Muscle layer of duodenum (tissue), 2 donors: ENCODE data around the gene TMPRSS11A.

Experiments
- H3K27ac ChIP-seq: one replicate; pipeline ENCODE4 v1.7.0; 2013; ENCODE audit warnings: mild to moderate bottlenecking, low read length
- H3K27me3 ChIP-seq: one replicate; pipeline ENCODE4 v1.7.0; 2013; ENCODE audit warnings: low read depth, mild to moderate bottlenecking, control low read depth, low read length
- H3K36me3 ChIP-seq, 2 donors: one replicate each; pipeline ENCODE4 v1.7.0; 2013; ENCODE audit warnings: low read length in 2 of 2, control low read depth in 1 of 2, mild to moderate bottlenecking in 1 of 2; ENCODE audit not compliant: insufficient read depth in 2 of 2, control insufficient read depth in 1 of 2
- H3K4me1 ChIP-seq, 2 donors: one replicate each; pipeline ENCODE4 v1.7.0; 2013; ENCODE audit warnings: low read length in 2 of 2, mild to moderate bottlenecking in 2 of 2, control low read depth in 1 of 2, moderate library complexity in 1 of 2; ENCODE audit not compliant: insufficient read depth in 2 of 2, control insufficient read depth in 1 of 2
- H3K4me3 ChIP-seq, 2 donors: one replicate each; pipeline ENCODE4 v1.7.0; 2013; ENCODE audit warnings: low read length in 2 of 2, low read depth in 1 of 2, mild to moderate bottlenecking in 1 of 2
- H3K9me3 ChIP-seq, 2 donors: one replicate each; pipeline ENCODE4 v1.7.0; 2013; ENCODE audit warnings: low read length in 2 of 2, control low read depth in 1 of 2, mild to moderate bottlenecking in 1 of 2; ENCODE audit not compliant: control insufficient read depth in 1 of 2
- donor health status: healthy.

TMPRSS11A gene

DNA sequence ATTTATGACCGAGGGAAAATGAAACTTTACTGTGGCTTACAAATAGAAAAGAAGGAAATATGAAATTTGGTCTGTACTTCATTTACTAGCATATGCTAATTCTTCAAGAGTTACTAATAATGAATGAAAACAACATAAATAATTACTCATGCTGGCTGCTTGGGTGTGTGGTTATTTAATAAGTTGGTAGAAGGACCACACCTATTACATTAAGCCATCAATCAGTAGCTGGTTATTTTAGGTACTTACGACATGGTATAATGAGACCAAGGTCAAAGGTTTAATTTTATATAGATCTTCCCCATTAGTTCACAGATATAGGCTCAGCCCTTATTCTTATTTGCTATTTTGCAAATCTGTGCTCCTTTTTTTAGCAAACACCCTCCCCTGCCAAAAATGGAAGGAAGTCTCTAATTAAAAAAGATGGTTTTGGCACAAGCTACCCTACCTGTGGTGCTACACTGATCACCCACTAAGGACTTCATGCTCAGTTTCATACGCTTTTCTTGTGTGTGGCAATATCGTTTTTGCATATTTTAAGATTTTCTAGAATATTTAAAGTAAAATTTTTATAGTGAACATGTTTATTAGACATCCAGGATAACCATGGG is 93.6 kb downstream of the TMPRSS11A start:
- Histone ChIP-seq H3K27me3 (no peaks in the 10 kb centered on the region), H3K36me3 (no peaks in the 10 kb centered on the region), H3K9me3 (no peaks in the 10 kb centered on the region), H3K4me3 (no peak overlapping the region), H3K4me1 (no peaks in the 10 kb centered on the region), H3K27ac (no peak overlapping the region)

DNA sequence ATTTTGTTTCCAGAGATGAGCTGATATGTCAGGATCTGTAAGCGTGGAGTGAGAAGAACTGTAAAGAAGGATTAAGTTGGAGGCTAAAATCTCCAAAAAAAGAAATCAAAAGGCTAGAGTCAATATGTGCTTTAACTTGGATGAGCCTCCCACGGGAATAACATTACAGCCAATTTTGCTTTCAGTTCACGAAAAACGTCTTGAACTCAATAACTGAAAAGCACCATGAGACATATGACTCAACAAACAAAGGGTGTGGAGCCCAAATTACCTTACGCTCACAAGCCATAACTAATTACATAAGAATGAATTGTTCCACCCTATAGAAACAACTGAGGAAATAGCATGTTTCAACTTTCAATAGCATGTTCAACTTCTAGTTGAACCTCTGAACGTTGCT is 101.8 kb downstream of the TMPRSS11A start:
- no peaks in the 10 kb centered on the region for H3K36me3 ChIP-seq
- H3K27ac ChIP-seq = no peak overlapping the region
- H3K4me3 ChIP-seq = no peak overlapping the region

More for the DNA sequence above, 101.8 kb downstream of the TMPRSS11A start:
- no peaks in the 10 kb centered on the region for H3K4me1 ChIP-seq
- no peaks in the 10 kb centered on the region for H3K27me3 ChIP-seq
- no peaks in the 10 kb centered on the region for H3K9me3 ChIP-seq
